Lung (tissue), 12 donors: Measurements from ENCODE around the gene ZNF469. TPM values are rescaled to one million over a fixed set of nuclear protein-coding genes. Genes with fewer than 3 reads are reported as not detected.

Source experiments
- ATAC-seq: fragments of 200-7000 bp; cut with Tn5 transposase; one replicate; pipeline ENCODE4 v1.9.1; 2020; ENCODE audit warnings: moderate number of reproducible peaks; ENCODE audit not compliant: insufficient read depth, low FRiP score
- DNase-seq, 3 donors: peaks; one replicate each; pipeline ENCODE4 v3.0.0-alpha.2; 2013 to 2017
- H3K27ac ChIP-seq, 2 donors: one replicate each; pipeline ENCODE4 v1.5.1; 2013; ENCODE audit warnings: mild to moderate bottlenecking in 2 of 2, moderate library complexity in 2 of 2, control low read depth in 1 of 2, inconsistent platforms in 1 of 2, low read depth in 1 of 2, low read length in 1 of 2
- H3K27me3 ChIP-seq, 3 donors: one replicate each; pipeline ENCODE4 v1.5.1; 2013; ENCODE audit warnings: low read length in 2 of 3; ENCODE audit not compliant: control insufficient read depth in 3 of 3, insufficient read depth in 3 of 3
- H3K36me3 ChIP-seq, 4 donors: one replicate each; pipeline ENCODE4 v1.5.1; 2013; ENCODE audit warnings: low read length in 4 of 4, mild to moderate bottlenecking in 1 of 4, moderate library complexity in 1 of 4; ENCODE audit not compliant: control insufficient read depth in 4 of 4, insufficient read depth in 4 of 4
- H3K4me1 ChIP-seq, 5 donors: one replicate each; pipeline ENCODE4 v1.5.1; 2013; ENCODE audit warnings: low read length in 5 of 5, mild to moderate bottlenecking in 2 of 5, moderate library complexity in 1 of 5; ENCODE audit not compliant: control insufficient read depth in 5 of 5, insufficient read depth in 5 of 5
- H3K4me3 ChIP-seq: one replicate; pipeline ENCODE4 v1.5.1; 2013; ENCODE audit warnings: mild to moderate bottlenecking, control low read depth, moderate library complexity
- H3K9ac ChIP-seq, 2 donors: one replicate each; pipeline ENCODE4 v1.5.1; 2013; ENCODE audit warnings: low read length in 2 of 2, control low read depth in 1 of 2; ENCODE audit not compliant: insufficient read depth in 1 of 2
- H3K9me3 ChIP-seq, 4 donors: one replicate each; pipeline ENCODE4 v1.5.1; 2013; ENCODE audit warnings: low read length in 3 of 4, mild to moderate bottlenecking in 1 of 4, moderate library complexity in 1 of 4; ENCODE audit not compliant: control insufficient read depth in 4 of 4, insufficient read depth in 3 of 4
- CTCF ChIP-seq: IDR thresholded peaks from 2 replicates; pipeline ENCODE4 v1.5.1; 2012; ENCODE audit warnings: mild to moderate bottlenecking; ENCODE audit errors: control extremely low read depth, extremely low read depth
- WGBS, 2 donors: extraction: QIAGEN DNeasy Blood & Tissue Kit; methylation state at CpG; one replicate each; pipeline ENCODE4 v1.1.7; 2013; 5-methylcytosine and 5-hydroxymethylcytosine counted together
- polyA plus RNA-seq, 2 donors: library from polyadenylated mRNA; stranded (reverse); fragments of 200-250 nt; gene quantifications; one replicate each; pipeline ENCODE4 v1.2.1, GENCODE V29; 2013
- total RNA-seq, 2 donors: library from RNA; depleted of rRNA in 1 of 2; stranded (reverse); fragments of >200 nt in 1 of 2; gene quantifications; one replicate each; pipeline ENCODE4 v1.2.1, GENCODE V29; 2014 to 2021
- donor health status: control.
- donor health status: control.
- donor health status: Bipolar disorder and iron deficiency.
- donor health status: healthy.
- donor health status: DM: yes; HTN: yes; CAD: no.

The ZNF469 gene
- total and polyA plus RNA-seq, 4 donors: 0.67 to 3.0 (median 1.5) TPM

GRCh38 chr16:88370365-88370764, 12.4 kb upstream of the ZNF469 start:
- WGBS, 2 donors: 88 to 92% methylated on average over 15 of the region's 15 CpGs

GRCh38 chr16:88372522-88372921, 10.2 kb upstream of the ZNF469 start:
- no peak for TF ChIP-seq CTCF
- H3K27ac ChIP-seq: no peak overlapping the region
- H3K9me3 ChIP-seq: peaks cover 0 to 5% (median under 1%) of the 10 kb centered on the region in 4 donors
- H3K9ac ChIP-seq: no peak overlapping the region
- H3K4me1 ChIP-seq: no peaks in the 10 kb centered on the region
- no peak overlapping the region for H3K4me3 ChIP-seq
- WGBS, 2 donors: 94 to 96% methylated on average over 2 of the region's 2 CpGs
- H3K27me3 ChIP-seq: no peaks in the 10 kb centered on the region
- DNase-seq (no peak), ATAC-seq (no peak)
- H3K36me3 ChIP-seq: no peaks in the 10 kb centered on the region

More at GRCh38 chr16:88370365-88370764, 12.4 kb upstream of the ZNF469 start:
- no peaks in the 10 kb centered on the region for H3K4me1 ChIP-seq
- H3K4me3 ChIP-seq: no peak overlapping the region
- H3K9ac ChIP-seq: no peak overlapping the region
- no peak for ATAC-seq
- DNase-seq: no peak
- no peaks in the 10 kb centered on the region for H3K27me3 ChIP-seq
- H3K27ac ChIP-seq: no peak overlapping the region
- H3K9me3 ChIP-seq: peaks cover 0 to 5% (median 2%) of the 10 kb centered on the region in 4 donors
- no peak for TF ChIP-seq CTCF
- H3K36me3 ChIP-seq: no peaks in the 10 kb centered on the region

DNA sequence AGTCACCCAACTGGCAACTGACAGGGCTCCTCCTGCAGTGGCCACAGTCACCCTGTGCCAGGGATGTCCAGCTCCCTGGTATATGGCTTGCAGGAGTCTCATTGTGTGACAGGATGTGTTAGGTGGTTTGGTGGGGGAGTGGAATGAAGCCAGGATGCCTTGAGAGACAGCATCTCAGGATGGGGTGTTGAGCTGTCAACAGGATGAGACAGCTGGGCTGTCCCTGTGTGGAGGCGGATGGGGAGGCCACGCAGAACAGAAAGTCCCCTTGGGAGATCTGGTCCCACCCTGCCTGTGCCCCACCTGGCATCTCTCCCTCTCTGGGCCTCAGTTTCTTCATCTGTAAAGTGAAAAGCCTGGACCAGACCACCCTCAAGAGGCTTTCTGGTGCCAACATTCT, 9.5 kb upstream of the ZNF469 start:
- no peak for DNase-seq
- no peak overlapping the region for H3K27ac ChIP-seq

More for the DNA sequence above, 9.5 kb upstream of the ZNF469 start:
- no peak for TF ChIP-seq CTCF
- no peak for ATAC-seq
- no peak overlapping the region for H3K4me3 ChIP-seq
- no peak overlapping the region for H3K9ac ChIP-seq
- H3K4me1 ChIP-seq: no peaks in the 10 kb centered on the region
- peaks cover 0 to 5% (median under 1%) of the 10 kb centered on the region in 4 donors for H3K9me3 ChIP-seq
- no peaks in the 10 kb centered on the region for H3K27me3 ChIP-seq
- H3K36me3 ChIP-seq: no peaks in the 10 kb centered on the region
- WGBS, 2 donors: 95% methylated on average over 2 of the region's 2 CpGs
